ENCODE measurements around the gene CACNA2D1.

The CACNA2D1 gene

GRCh38 chr7:82211333-82211732 is 232.2 kb downstream of the CACNA2D1 start:
- no peak for DNase-seq

GRCh38 chr7:82210416-82211184 is 233.0 kb downstream of the CACNA2D1 start:
- no peak for DNase-seq

- DNase-seq: no peak
Measured at GRCh38 chr7:82209179-82209747, 234.3 kb downstream of the CACNA2D1 start.

GRCh38 chr7:82204694-82205093 is 238.9 kb downstream of the CACNA2D1 start:
- no peak for DNase-seq

GRCh38 chr7:82202965-82203364 is 240.6 kb downstream of the CACNA2D1 start:
- no peak for DNase-seq

- no peak for DNase-seq
Measured at GRCh38 chr7:82202107-82202506, 241.5 kb downstream of the CACNA2D1 start.

GRCh38 chr7:82200601-82201000 is 243.0 kb downstream of the CACNA2D1 start:
- no peak for DNase-seq

- DNase-seq: no peak
Measured at GRCh38 chr7:82194016-82194643, 249.4 kb downstream of the CACNA2D1 start.

GRCh38 chr7:82188636-82189035 is 254.9 kb downstream of the CACNA2D1 start:
- no peak for DNase-seq

- DNase-seq: no peak
Measured at GRCh38 chr7:82185443-82185842, 258.1 kb downstream of the CACNA2D1 start.

GRCh38 chr7:82183634-82184033 is 259.9 kb downstream of the CACNA2D1 start:
- no peak for DNase-seq

- DNase-seq: no peak
Measured at GRCh38 chr7:82179311-82179710, 264.3 kb downstream of the CACNA2D1 start.

- no peak for DNase-seq
Measured at GRCh38 chr7:82175319-82175718, 268.3 kb downstream of the CACNA2D1 start.

- DNase-seq: no peak
Measured at GRCh38 chr7:82173400-82174021, 270.1 kb downstream of the CACNA2D1 start.

GRCh38 chr7:82172881-82173280 is 270.7 kb downstream of the CACNA2D1 start:
- DNase-seq: no peak

- DNase-seq: no peak
Measured at GRCh38 chr7:82172017-82172416, 271.6 kb downstream of the CACNA2D1 start.

GRCh38 chr7:82167558-82168314 is 275.8 kb downstream of the CACNA2D1 start:
- DNase-seq: no peak

- DNase-seq: no peak
Measured at GRCh38 chr7:82166260-82167015, 277.1 kb downstream of the CACNA2D1 start.

- DNase-seq: no peak
Measured at GRCh38 chr7:82164813-82165212, 278.8 kb downstream of the CACNA2D1 start.

GRCh38 chr7:82164410-82164809 is 279.2 kb downstream of the CACNA2D1 start:
- no peak for DNase-seq

- no peak for DNase-seq
Measured at GRCh38 chr7:82163586-82163985, 280.0 kb downstream of the CACNA2D1 start.

GRCh38 chr7:82162289-82162688 is 281.3 kb downstream of the CACNA2D1 start:
- DNase-seq: no peak
